GM12864 (cell line): Measurements from ENCODE around the gene RPUSD3.

Experiments
- DNase-seq: peaks from one replicate; pipeline ENCODE4 v3.0.0-alpha.2; 2011; ENCODE audit warnings: low read depth
- H3K4me3 ChIP-seq: 2 replicates; pipeline ENCODE4 v1.5.1; 2011; ENCODE audit warnings: mild to moderate bottlenecking, low read depth, low read length, control low read depth
- CTCF ChIP-seq: IDR thresholded peaks from 2 replicates; pipeline ENCODE4 v1.5.1; 2011; ENCODE audit warnings: low read depth, mild to moderate bottlenecking, moderate library complexity, low read length, control low read depth, inconsistent platforms; ENCODE audit errors: missing control alignments

Gene RPUSD3

DNA sequence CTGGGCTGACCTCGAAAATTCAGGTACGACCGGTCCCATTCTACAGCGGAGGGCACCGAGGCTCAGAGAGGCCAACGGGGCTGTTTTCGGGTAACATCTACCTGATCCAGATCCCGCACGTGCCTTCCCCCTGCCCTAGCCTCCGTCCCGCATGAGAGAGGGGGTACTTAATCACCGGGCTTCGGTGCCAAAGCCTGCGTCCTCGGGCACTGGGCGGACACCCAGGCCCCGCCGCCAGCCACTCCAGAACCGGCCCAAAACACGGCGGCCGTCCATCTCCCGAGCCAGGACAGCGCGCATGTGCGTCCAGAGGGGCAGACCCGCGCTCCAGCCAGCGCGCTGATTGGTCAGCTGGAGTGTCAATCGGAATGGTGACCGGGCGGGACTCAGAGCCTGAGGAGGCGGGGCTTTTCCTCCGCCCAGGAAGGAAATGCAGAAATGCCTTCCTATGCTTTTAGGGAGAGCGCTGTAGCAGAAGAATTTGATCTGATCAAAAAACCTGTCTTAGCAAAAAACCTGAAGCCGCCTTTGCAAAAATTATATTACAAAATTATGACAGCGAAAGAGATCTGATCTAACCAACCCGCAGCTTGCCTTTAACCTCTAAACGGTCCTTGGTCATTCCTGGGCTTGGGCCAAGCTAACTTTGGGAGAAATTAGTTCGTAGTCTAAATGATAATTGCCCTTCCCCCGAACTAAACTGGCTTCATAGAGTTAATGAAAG lies at the start of gene RPUSD3:
TSS of gene RPUSD3 (minus strand) at position 294 of the 724 bp plus-strand sequence. CDS start at position 276, 18 bp downstream.
- peak within 1 kb of the TSS; percentile 89 for H3K4me3 ChIP-seq
- no peak for TF ChIP-seq CTCF
- peak; percentile 84 for DNase-seq

GRCh38 chr3:9891072-9891622 lies 47.3 kb upstream of the RPUSD3 start:
- TF ChIP-seq CTCF: no peak
- DNase-seq: no peak
- peak overlapping the region; percentile 100 for H3K4me3 ChIP-seq

- peak within 1 kb of the TSS; percentile 100 for H3K4me3 ChIP-seq
- DNase-seq: peak; percentile 64
- TF ChIP-seq CTCF: peak; percentile 11
Observed at GRCh38 chr3:9890249-9891071, 46.7 kb upstream of the RPUSD3 start, which contains the start of gene JAGN1. Gene JAGN1, plus strand, starts transcription at chr3:9890610. Its CDS starts 113 bp downstream, at chr3:9890723.

- no peak overlapping the region for H3K4me3 ChIP-seq
- TF ChIP-seq CTCF: no peak
- no peak for DNase-seq
Observed at GRCh38 chr3:9889405-9889804, 45.6 kb upstream of the RPUSD3 start.

DNA sequence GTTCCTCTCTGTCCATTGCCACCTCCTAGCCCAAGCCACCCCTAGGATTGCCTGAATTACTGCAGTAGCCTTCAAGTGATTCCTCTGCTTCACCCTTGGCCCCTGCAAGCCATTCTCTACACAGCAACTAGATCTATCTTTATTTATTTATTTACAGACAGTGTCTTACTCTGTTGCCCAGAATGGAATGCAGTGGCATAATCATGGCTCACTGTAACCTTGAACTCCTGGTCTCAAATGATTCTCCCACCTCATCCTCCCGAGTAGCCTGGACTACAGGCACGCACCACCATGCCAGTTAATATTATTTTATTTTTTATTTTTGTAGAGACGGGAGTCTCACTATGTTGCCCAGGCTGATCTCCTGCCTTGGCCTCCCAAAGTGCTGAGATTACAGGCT lies 44.7 kb upstream of the RPUSD3 start:
- no peak for DNase-seq
- no peak for TF ChIP-seq CTCF
- H3K4me3 ChIP-seq: no peak overlapping the region

DNA sequence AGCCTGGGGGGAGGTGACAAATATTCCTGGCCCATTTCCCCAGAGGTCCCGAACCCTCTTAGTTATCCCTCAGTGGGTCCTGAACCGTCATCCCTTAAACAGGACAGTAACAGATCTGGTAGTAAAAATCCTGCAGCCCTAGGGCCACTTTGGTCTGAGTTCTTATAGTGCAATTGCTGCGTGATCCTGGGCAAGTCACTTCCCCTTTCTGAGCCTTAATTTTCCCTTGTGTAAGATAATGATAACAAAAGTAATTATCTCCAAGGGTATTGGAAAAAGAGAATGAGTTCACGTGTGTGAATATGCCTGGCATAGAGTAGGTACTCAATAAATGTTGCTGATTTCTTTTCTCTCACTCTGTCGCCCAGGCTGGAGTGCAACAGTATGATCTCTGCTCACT lies 43.7 kb upstream of the RPUSD3 start:
- no peak for DNase-seq
- no peak for TF ChIP-seq CTCF
- H3K4me3 ChIP-seq: no peak overlapping the region
